ENCODE results near the gene LTB4R2. TPM values are rescaled to one million over a fixed set of nuclear protein-coding genes. Genes with fewer than 3 reads are reported as not detected.

LTB4R2 gene
- total and polyA plus RNA-seq, 2 donors (not counting 3 experiments of a cell fraction or from before 2014, with no cell fraction given) = 5.5 to 13.1 TPM

DNA sequence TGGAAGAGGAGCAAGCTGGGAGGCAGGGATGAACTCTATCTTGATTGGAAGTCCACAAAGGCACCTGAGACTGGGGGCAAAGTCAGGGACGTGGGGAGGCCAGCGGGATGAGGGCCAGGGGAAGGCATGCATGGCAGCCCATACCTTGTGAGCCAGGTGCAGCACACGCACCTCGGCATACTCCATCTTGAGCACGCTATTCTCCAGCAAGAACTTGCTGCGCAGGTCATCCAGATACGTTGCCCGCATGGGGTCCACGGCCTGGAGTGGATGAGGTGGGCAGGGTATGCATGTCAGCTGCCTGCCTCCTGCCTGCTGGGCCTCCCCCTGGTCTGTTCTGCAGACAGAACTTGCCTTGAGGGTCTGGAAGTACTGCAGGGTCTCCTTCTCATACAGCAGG lies 42.4 kb upstream of the LTB4R2 start:
- Histone ChIP-seq H3K79me2 (ENCODE audit: control insufficient read depth, insufficient read depth, low read length) (no peaks in the 10 kb centered on the region), H3K9ac (replicated peaks; ENCODE audit: extremely low read depth, insufficient read depth, low read length) (no peak overlapping the region), H3K4me2 (ENCODE audit: insufficient read depth, low read length) (no peak overlapping the region), H3K4me3 (replicated peaks in 1 of 3; ENCODE audit: insufficient read depth in 1 of 3, low read depth in 1 of 3, low read length in 3 of 3) (no peak overlapping the region), H3K4me1 (ENCODE audit: control insufficient read depth, extremely low read depth, insufficient read depth, low read length) (peaks cover 9% of the 10 kb centered on the region), H4K20me1 (replicated peaks; ENCODE audit: control insufficient read depth, extremely low read depth, insufficient read depth, low read length) (no peaks in the 10 kb centered on the region), H3K9me1 (replicated peaks; ENCODE audit: control insufficient read depth, extremely low read depth, insufficient read depth, low read length) (no peaks in the 10 kb centered on the region), H3K36me3 (ENCODE audit: control insufficient read depth in 2 of 2, extremely low read depth in 1 of 2, insufficient read depth in 2 of 2, low read length in 2 of 2) (peaks cover 2 to 21% of the 10 kb centered on the region in 2 experiments), H3K27ac (ENCODE audit: insufficient read depth, low read depth, low read length) (no peak overlapping the region), H3K27me3 (ENCODE audit: control insufficient read depth in 2 of 2, insufficient read depth in 2 of 2, low read length in 2 of 2) (no peaks in the 10 kb centered on the region), H3K9me3 (replicated peaks; ENCODE audit: control insufficient read depth, insufficient read depth, low read length) (no peaks in the 10 kb centered on the region), H2AFZ (ENCODE audit: low read depth, low read length) (no peak overlapping the region)
- ChIA-PET CTCF (no interaction called here), POLR2A (interaction anchor here (0.8 kb wide), 1 partner anchor 14 kb away, joined by 3 read pairs; no protein-coding TSS in a partner anchor)
- no TSS peak for BruUV-seq (replicated peaks)
- DNase-seq (ENCODE audit: low read depth, low spot score) = no peak
- TF ChIP-seq FOS (IDR thresholded peaks at IDR 0.05; ENCODE audit: borderline replicate concordance, insufficient read depth, low read length) (no peak), EZH2 (IDR thresholded peaks at IDR 0.05; ENCODE audit: borderline replicate concordance, low read depth, low read length, severe bottlenecking) (no peak), POLR2A (IDR thresholded peaks at IDR 0.05; ENCODE audit: low read depth, low read length) (no peak), JUN (IDR thresholded peaks at IDR 0.05; ENCODE audit: borderline replicate concordance, insufficient read depth, insufficient read length, low read depth) (no peak), MYC (IDR thresholded peaks at IDR 0.05; ENCODE audit: low read depth, low read length) (no peak), GATA2 (IDR thresholded peaks at IDR 0.05; ENCODE audit: insufficient read depth, insufficient read length, low read depth, low read length) (no peak), POLR2AphosphoS5 (IDR thresholded peaks at IDR 0.05; ENCODE audit: insufficient read depth, low read depth, low read length) (no peak)
- TF ChIP-seq, protein P1, sequence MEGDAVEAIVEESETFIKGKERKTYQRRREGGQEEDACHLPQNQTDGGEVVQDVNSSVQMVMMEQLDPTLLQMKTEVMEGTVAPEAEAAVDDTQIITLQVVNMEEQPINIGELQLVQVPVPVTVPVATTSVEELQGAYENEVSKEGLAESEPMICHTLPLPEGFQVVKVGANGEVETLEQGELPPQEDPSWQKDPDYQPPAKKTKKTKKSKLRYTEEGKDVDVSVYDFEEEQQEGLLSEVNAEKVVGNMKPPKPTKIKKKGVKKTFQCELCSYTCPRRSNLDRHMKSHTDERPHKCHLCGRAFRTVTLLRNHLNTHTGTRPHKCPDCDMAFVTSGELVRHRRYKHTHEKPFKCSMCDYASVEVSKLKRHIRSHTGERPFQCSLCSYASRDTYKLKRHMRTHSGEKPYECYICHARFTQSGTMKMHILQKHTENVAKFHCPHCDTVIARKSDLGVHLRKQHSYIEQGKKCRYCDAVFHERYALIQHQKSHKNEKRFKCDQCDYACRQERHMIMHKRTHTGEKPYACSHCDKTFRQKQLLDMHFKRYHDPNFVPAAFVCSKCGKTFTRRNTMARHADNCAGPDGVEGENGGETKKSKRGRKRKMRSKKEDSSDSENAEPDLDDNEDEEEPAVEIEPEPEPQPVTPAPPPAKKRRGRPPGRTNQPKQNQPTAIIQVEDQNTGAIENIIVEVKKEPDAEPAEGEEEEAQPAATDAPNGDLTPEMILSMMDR (IDR thresholded peaks at IDR 0.05; ENCODE audit: extremely low read depth in 1 of 2, insufficient read depth in 1 of 2, low read depth in 1 of 2, low read length in 2 of 2) = no peak
- TF ChIP-seq, protein P2, sequence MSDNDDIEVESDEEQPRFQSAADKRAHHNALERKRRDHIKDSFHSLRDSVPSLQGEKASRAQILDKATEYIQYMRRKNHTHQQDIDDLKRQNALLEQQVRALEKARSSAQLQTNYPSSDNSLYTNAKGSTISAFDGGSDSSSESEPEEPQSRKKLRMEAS (IDR thresholded peaks at IDR 0.05; ENCODE audit: insufficient read depth, insufficient read length) = no peak
- no peak for FAIRE-seq
- intact Hi-C loops (cut with micrococcal nuclease) (no loop called here), dilution Hi-C loops (cut with MboI; ENCODE audit: extremely low pct_ligation_motif_present, low sequenced_read_pairs) (no loop called here)

Measured in endothelial cell of umbilical vein (primary cell).